Naive thymus-derived CD4-positive, alpha-beta T cell (primary cell): Measurements from ENCODE around the gene CRNN. TPM values are rescaled to one million over a fixed set of nuclear protein-coding genes. Genes with fewer than 3 reads are reported as not detected.
A peak's percentile ranks its signal among the peaks of the same experiment; 100 is the strongest.

ENCODE experiments used
- ATAC-seq: fragments of 150-1000 bp; cut with Tn5 transposase; 2 replicates; pipeline ENCODE4 v1.10.0; 2021; ENCODE audit warnings: mild to moderate bottlenecking, moderate library complexity
- CTCF ChIA-PET: fragments of 350-600 bp; sonication (Branson Sonifier 250); formaldehyde crosslinking; loops from one replicate; lab custom pipeline; 2021; ENCODE audit warnings: antibody characterized with exemption; lab: Charles Lee
- POLR2A ChIA-PET: fragments of 350-600 bp; sonication (Branson Sonifier 250); formaldehyde crosslinking; loops from one replicate; lab custom pipeline; 2021; ENCODE audit warnings: antibody characterized with exemption, inconsistent platforms; lab: Charles Lee
- DNase-seq, 9 donors: peaks; one replicate each; pipeline versions ENCODE4 v3.0.0 to v3.0.0-alpha.2; 2020 to 2022; ENCODE audit warnings: mixed read lengths in 1 of 9
- H3K27ac ChIP-seq: one replicate; pipeline ENCODE4 v1.7.0; 2013; ENCODE audit warnings: mild to moderate bottlenecking, low read depth, low read length, moderate library complexity
- H3K27me3 ChIP-seq, 2 donors: one replicate each; pipeline ENCODE4 v1.7.0; 2013; ENCODE audit warnings: low read length in 2 of 2, mild to moderate bottlenecking in 2 of 2, moderate library complexity in 2 of 2; ENCODE audit not compliant: control insufficient read depth in 2 of 2, insufficient read depth in 2 of 2
- H3K36me3 ChIP-seq, 3 experiments: 1 replicate in 2 of 3; 2 replicates in 1 of 3; pipeline ENCODE4 v1.7.0; 2013; ENCODE audit warnings: low read length in 3 of 3, mild to moderate bottlenecking in 3 of 3, moderate library complexity in 1 of 3; ENCODE audit not compliant: insufficient read depth in 3 of 3, control insufficient read depth in 2 of 3
- H3K4me1 ChIP-seq, 2 donors: one replicate each; pipeline ENCODE4 v1.7.0; 2013; ENCODE audit warnings: low read length in 2 of 2, mild to moderate bottlenecking in 2 of 2, moderate library complexity in 1 of 2; ENCODE audit not compliant: control insufficient read depth in 2 of 2, insufficient read depth in 2 of 2
- H3K4me3 ChIP-seq: 2 replicates; pipeline ENCODE4 v1.7.0; 2013; ENCODE audit warnings: mild to moderate bottlenecking, low read length
- H3K9me3 ChIP-seq, 3 experiments: 1 replicate in 2 of 3; 2 replicates in 1 of 3; pipeline ENCODE4 v1.7.0; 2013; ENCODE audit warnings: low read length in 3 of 3; ENCODE audit not compliant: control insufficient read depth in 2 of 3
- H3K27ac Mint-ChIP-seq, 9 donors: one replicate each; pipeline ENCODE4 v1.8.0; 2020 to 2022; ENCODE audit warnings: mixed read lengths in 9 of 9, mild to moderate bottlenecking in 8 of 9, moderate library complexity in 5 of 9, inconsistent platforms in 2 of 9
- H3K27me3 Mint-ChIP-seq, 5 donors: one replicate each; pipeline ENCODE4 v1.8.0; 2021 to 2022; ENCODE audit warnings: mixed read lengths in 5 of 5, mild to moderate bottlenecking in 1 of 5
- H3K36me3 Mint-ChIP-seq, 5 donors: one replicate each; pipeline ENCODE4 v1.8.0; 2020 to 2022; ENCODE audit warnings: mixed read lengths in 5 of 5, mild to moderate bottlenecking in 3 of 5, inconsistent platforms in 1 of 5
- H3K4me1 Mint-ChIP-seq, 7 donors: one replicate each; pipeline ENCODE4 v1.8.0; 2020 to 2022; ENCODE audit warnings: mixed read lengths in 7 of 7, mild to moderate bottlenecking in 3 of 7, inconsistent platforms in 1 of 7
- H3K4me3 Mint-ChIP-seq, 10 donors: one replicate each; pipeline ENCODE4 v1.8.0; 2020 to 2022; ENCODE audit warnings: mild to moderate bottlenecking in 10 of 10, mixed read lengths in 10 of 10, moderate library complexity in 6 of 10, inconsistent platforms in 2 of 10
- H3K9me3 Mint-ChIP-seq, 11 donors: one replicate each; pipeline ENCODE4 v1.8.0; 2020 to 2022; ENCODE audit warnings: mixed read lengths in 11 of 11, mild to moderate bottlenecking in 4 of 11, inconsistent platforms in 1 of 11, moderate library complexity in 1 of 11
- intact Hi-C, 2 donors: fragments of 100-400 bp; cut with micrococcal nuclease; formaldehyde crosslinking; loops; one replicate each; pipeline ENCODE4 v1.15.1; 2023
- polyA plus RNA-seq, 2 donors: library from polyadenylated mRNA; unstranded; fragments of 300-500 nt; fragmentation: Illumina TruSeq; gene quantifications; one replicate each; pipeline ENCODE4 v1.2.3, GENCODE V29; 2021
- total RNA-seq, 6 experiments: library from RNA in 5 of 6; stranded (reverse) in 5 of 6; gene quantifications; 1 replicate in 5 of 6; 2 replicates in 1 of 6; pipeline ENCODE4 v1.2.3 and lab custom pipeline; 2021 to 2026

The CRNN gene
- total and polyA plus RNA-seq, 7 experiments from 2014 or later = not detected

DNA sequence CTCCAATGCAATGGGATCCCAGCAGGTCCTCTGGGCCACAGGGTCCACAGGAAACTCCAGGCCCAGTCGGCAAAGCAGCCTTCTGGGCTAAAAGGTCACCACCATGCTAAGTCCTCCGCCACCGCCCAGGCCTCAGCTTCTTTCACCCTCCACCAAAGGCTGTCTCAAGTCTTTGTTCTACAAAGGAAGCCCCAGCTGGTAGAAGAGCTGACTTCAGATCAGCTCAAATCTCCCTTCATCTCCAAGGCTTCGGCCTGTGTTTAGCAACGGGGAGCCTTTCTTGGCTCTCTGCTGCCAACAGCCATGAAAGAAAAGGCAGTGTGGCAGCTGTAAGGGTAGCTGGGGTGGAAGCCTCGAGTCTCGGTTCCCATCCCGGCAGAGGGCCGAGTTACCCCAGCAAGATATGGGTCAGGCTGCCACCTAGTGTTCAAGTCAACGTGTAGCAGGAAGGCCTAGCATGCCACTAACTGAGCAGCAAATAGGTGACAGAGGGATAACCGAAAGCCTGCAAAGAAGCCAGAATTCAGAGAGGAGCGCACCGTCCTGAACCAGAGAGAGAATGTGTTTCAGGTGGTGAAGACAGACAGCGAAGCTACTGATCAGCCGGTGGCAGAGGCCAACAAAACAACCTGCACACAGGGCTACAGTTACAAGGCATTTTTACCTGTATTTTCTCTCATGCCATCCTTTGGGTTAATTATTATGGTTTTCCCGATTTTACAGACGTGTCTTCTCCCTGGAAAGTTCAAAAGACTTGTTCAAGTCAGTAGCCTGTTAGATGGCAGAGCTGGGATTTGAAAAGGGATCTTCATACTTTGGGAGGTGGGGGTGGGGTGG, 26.8 kb upstream of the CRNN start:
- Mint-ChIP-seq H3K4me3 (no peak overlapping the region), H3K27ac (peak overlapping the region in 4 of 9 donors; percentile 42 to 72 (median 46)), H3K9me3 (no peaks in the 10 kb centered on the region), H3K27me3 (peaks cover 15 to 30% (median 23%) of the 10 kb centered on the region in 5 donors), H3K36me3 (no peaks in the 10 kb centered on the region), H3K4me1 (peaks cover 0 to 8% (median 0%) of the 10 kb centered on the region in 7 donors)
- H3K4me3 ChIP-seq = no peak overlapping the region
- no peaks in the 10 kb centered on the region for H3K4me1 ChIP-seq
- POLR2A ChIA-PET = no interaction called here
- no peak overlapping the region for H3K27ac ChIP-seq
- H3K36me3 ChIP-seq = no peaks in the 10 kb centered on the region
- no peaks in the 10 kb centered on the region for H3K9me3 ChIP-seq
- CTCF ChIA-PET = interaction anchor here (0.7 to 3.2 kb wide), 5 partner anchors 14 to 364 kb away, joined by 3 to 27 read pairs (median 3); no protein-coding TSS in a partner anchor
- no peaks in the 10 kb centered on the region for H3K27me3 ChIP-seq
- ATAC-seq = peak; percentile 96
- intact Hi-C loops = loop anchor here (1.0 to 5.0 kb wide), 7 partner anchors 17 to 389 kb away; no protein-coding TSS in a partner anchor
- peak; percentile 32 to 72 (median 59) for DNase-seq

DNA sequence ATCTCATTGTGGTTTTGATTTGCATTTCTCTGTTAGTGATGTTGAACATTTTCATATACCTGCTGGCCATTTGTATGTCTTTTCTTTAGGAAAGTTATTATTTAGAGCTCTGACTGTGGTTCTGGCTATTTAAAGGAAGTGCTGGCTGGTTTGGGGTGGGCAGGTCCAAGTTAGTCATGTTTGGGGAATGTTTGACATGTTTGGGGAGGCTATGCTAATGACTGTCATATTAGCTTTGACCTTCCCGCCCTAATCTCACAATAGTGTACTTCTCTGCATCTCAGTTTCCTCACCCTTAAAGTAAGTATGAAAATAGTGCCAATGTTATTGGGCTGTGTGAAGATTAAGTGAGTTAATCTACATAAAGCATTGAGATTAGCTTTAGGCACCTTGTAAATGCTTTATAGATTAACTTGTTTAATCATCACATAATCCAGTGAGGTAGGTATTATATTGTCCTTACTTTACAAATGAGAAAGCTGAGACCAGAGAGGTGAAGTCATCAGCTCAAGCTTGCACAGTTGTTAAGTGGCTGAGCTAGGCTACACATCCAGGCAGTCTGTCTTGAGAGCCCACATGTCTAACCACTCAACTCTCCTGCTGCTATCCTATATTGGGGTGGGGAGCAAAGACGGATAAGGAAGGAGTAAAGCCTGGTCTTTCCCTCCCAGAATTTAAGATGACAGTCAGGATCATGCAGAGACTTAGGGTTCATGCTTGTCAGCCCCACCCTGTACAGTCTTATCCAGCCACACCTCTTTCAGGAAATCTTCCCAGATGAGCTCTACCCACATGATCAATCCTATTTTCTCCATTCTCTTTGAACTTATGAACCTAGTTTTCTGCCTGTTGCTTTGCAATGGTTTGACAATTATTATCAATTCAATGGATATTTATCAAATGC, 22.8 kb upstream of the CRNN start:
- Mint-ChIP-seq H3K27ac (no peak overlapping the region), H3K27me3 (peaks cover 15 to 33% (median 23%) of the 10 kb centered on the region in 5 donors), H3K9me3 (no peaks in the 10 kb centered on the region)

DNA sequence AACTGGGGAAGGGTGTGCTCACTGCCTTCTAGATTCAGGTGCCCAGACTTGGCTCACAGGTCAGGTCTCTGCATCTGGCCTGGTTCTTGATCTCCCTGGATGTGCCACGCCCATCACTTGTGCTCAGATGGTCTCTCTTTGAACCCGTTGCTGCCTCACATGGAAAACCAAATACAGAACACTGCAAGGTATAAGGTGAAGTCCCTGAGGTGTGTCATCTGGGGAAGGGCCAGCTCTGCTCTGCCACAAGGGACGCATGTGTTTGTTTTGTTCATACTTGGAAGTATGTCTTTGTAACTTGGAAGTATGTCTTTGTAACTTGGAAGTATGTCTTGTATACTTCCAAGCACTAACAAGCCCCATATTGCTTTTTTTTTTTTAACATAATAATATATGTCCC, 13.4 kb upstream of the CRNN start:
- Histone ChIP-seq H3K27ac (no peak overlapping the region), H3K4me1 (no peaks in the 10 kb centered on the region), H3K9me3 (peaks cover 0 to 5% (median 0%) of the 10 kb centered on the region in 3 experiments), H3K36me3 (no peaks in the 10 kb centered on the region), H3K27me3 (no peaks in the 10 kb centered on the region), H3K4me3 (no peak overlapping the region)
- H3K27me3 Mint-ChIP-seq = peaks cover 0 to 7% (median 0%) of the 10 kb centered on the region in 5 donors
- ChIA-PET POLR2A (no interaction called here), CTCF (interaction anchor here (1.3 to 1.5 kb wide), 2 partner anchors 13 to 31 kb away, joined by 3 to 4 read pairs; no protein-coding TSS in a partner anchor)
- H3K9me3 Mint-ChIP-seq = peaks cover 3 to 22% (median 11%) of the 10 kb centered on the region in 11 donors
- no peaks in the 10 kb centered on the region for H3K4me1 Mint-ChIP-seq
- peak overlapping the region in 1 of 9 donors; percentile 26 for H3K27ac Mint-ChIP-seq
- no peak overlapping the region for H3K4me3 Mint-ChIP-seq
- intact Hi-C loops = no loop called here
- ATAC-seq = no peak
- no peak for DNase-seq
- H3K36me3 Mint-ChIP-seq = peaks cover 0 to 7% (median 4%) of the 10 kb centered on the region in 5 donors

More for the DNA sequence above, 22.8 kb upstream of the CRNN start:
- intact Hi-C loops = no loop called here
- Histone ChIP-seq H3K4me1 (no peaks in the 10 kb centered on the region), H3K27me3 (no peaks in the 10 kb centered on the region), H3K4me3 (no peak overlapping the region), H3K36me3 (no peaks in the 10 kb centered on the region), H3K9me3 (no peaks in the 10 kb centered on the region), H3K27ac (no peak overlapping the region)
- ChIA-PET POLR2A (interaction anchor here (0.8 kb wide), 1 partner anchor 12 kb away, joined by 3 read pairs; no protein-coding TSS in a partner anchor), CTCF (interaction anchor here (0.6 to 1.1 kb wide), 3 partner anchors 12 to 25 kb away, joined by 3 read pairs; no protein-coding TSS in a partner anchor)
- Mint-ChIP-seq H3K4me3 (no peak overlapping the region), H3K4me1 (peaks cover 0 to 8% (median 0%) of the 10 kb centered on the region in 7 donors), H3K36me3 (no peaks in the 10 kb centered on the region)
- DNase-seq (no peak), ATAC-seq (no peak)

DNA sequence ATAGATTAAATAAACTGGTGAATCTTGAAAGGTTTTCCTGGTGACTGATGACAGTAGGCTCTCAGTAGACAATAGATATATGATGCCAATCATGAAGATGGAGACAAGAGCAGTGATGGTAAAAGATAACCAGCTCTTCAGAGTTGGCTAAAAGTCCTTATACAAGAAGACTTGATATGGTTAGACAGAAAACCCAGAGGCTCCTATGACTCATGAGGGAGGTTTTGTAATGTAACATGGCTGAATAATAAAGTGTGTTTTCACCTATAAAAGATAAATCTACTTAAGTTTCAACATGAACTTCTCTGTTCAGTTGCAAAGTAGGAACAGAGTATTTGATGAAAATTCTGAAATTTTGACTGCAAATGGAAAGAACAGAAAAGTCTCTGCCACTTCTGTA, 12.7 kb upstream of the CRNN start:
- Histone ChIP-seq H3K27me3 (no peaks in the 10 kb centered on the region), H3K4me1 (no peaks in the 10 kb centered on the region), H3K27ac (no peak overlapping the region), H3K9me3 (peaks cover 0 to 5% (median 0%) of the 10 kb centered on the region in 3 experiments), H3K4me3 (no peak overlapping the region), H3K36me3 (no peaks in the 10 kb centered on the region)
- no peak for DNase-seq
- POLR2A ChIA-PET = no interaction called here
- H3K4me1 Mint-ChIP-seq = no peaks in the 10 kb centered on the region
- H3K4me3 Mint-ChIP-seq = no peak overlapping the region
- H3K27ac Mint-ChIP-seq = no peak overlapping the region
- H3K9me3 Mint-ChIP-seq = peaks cover 3 to 27% (median 11%) of the 10 kb centered on the region in 11 donors
- CTCF ChIA-PET = interaction anchor here (1.3 to 1.5 kb wide), 2 partner anchors 14 to 32 kb away, joined by 3 to 4 read pairs; no protein-coding TSS in a partner anchor
- no peak for ATAC-seq
- peaks cover 0 to 13% (median 4%) of the 10 kb centered on the region in 5 donors for H3K27me3 Mint-ChIP-seq
- peaks cover 0 to 9% (median 4%) of the 10 kb centered on the region in 5 donors for H3K36me3 Mint-ChIP-seq
- intact Hi-C loops = no loop called here

DNA sequence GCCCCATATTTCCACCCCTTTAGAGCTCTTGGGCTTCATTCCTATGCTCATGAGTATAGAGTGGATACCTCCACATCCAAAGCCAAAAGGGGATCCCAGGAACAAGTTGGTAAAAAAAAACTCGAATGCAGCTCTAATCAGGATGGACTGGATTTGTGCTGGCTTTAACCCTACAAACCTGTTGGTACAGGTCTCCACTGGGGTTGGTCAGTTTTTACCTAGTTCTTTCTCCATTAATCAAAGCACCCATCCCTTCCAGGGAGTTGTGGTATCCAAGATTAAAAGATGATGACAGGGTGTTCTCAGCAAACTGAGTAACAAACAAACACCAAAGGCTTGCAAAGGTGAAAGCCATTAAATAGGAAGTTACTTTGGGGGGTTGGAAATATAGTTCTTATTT, 5.9 kb upstream of the CRNN start:
- DNase-seq = no peak

More for the DNA sequence above, 5.9 kb upstream of the CRNN start:
- Mint-ChIP-seq H3K4me3 (no peak overlapping the region), H3K27me3 (peaks cover 14 to 39% (median 23%) of the 10 kb centered on the region in 5 donors), H3K36me3 (peaks cover 0 to 9% (median 4%) of the 10 kb centered on the region in 5 donors), H3K4me1 (no peaks in the 10 kb centered on the region), H3K9me3 (peaks cover 3 to 25% (median 11%) of the 10 kb centered on the region in 11 donors), H3K27ac (no peak overlapping the region)
- H3K9me3 ChIP-seq = peaks cover 0 to 5% (median 0%) of the 10 kb centered on the region in 3 experiments
- no peaks in the 10 kb centered on the region for H3K36me3 ChIP-seq
- H3K4me3 ChIP-seq = no peak overlapping the region
- ATAC-seq = no peak
- H3K4me1 ChIP-seq = no peaks in the 10 kb centered on the region
- intact Hi-C loops = no loop called here
- CTCF ChIA-PET = interaction anchor here (1.1 kb wide), 1 partner anchor 40 kb away, joined by 3 read pairs; no protein-coding TSS in a partner anchor
- no peaks in the 10 kb centered on the region for H3K27me3 ChIP-seq
- POLR2A ChIA-PET = no interaction called here
- H3K27ac ChIP-seq = no peak overlapping the region
